ENCODE results near the gene RAB40C. TPM values are rescaled to one million over a fixed set of nuclear protein-coding genes. Genes with fewer than 3 reads are reported as not detected.
A peak's percentile ranks its signal among the peaks of the same experiment; 100 is the strongest.

RAB40C gene
- total and polyA plus RNA-seq, 10 of the 15 experiments (the other 5 are each of a cell fraction or from before 2014, with no cell fraction given) = 0.06 to 12.8 (median 4.6) TPM

GRCh38 chr16:674968-675883, 85.4 kb downstream of the RAB40C start, which contains the start of gene RHBDL1 (continued):
- TF ChIP-seq SKIL (IDR thresholded peaks at IDR 0.05; ENCODE audit: low read depth, poor library complexity, severe bottlenecking) = no peak
- TF ChIP-seq CEBPZ (IDR thresholded peaks at IDR 0.05; ENCODE audit: low read depth, low read length) = no peak
- TF ChIP-seq DPF2 (IDR thresholded peaks at IDR 0.05) = no peak
- no peak for TF ChIP-seq ZBTB33 (IDR thresholded peaks at IDR 0.05)
- no peak for TF ChIP-seq STAT1 (conservative IDR thresholded peaks at IDR 0.05)
- TF ChIP-seq CBFB (IDR thresholded peaks at IDR 0.05; ENCODE audit: low read depth) = no peak
- TF ChIP-seq LARP7 (IDR thresholded peaks at IDR 0.05) = 0 out of 2 replicates have a peak, but pooled peaks have one; percentile 18
- 0 out of 3 replicates have a peak, but pooled peaks of 1 of the 2 experiments have one; percentile 7 for TF ChIP-seq EGR1 (IDR thresholded peaks at IDR 0.05; ENCODE audit: borderline replicate concordance in 1 of 2, low read depth in 2 of 2, low read length in 2 of 2)
- TF ChIP-seq SPI1 (IDR thresholded peaks at IDR 0.05; ENCODE audit: borderline replicate concordance, insufficient read depth, low read depth, low read length) = no peak
- no peak for TF ChIP-seq TCF3 (IDR thresholded peaks at IDR 0.05; ENCODE audit: borderline replicate concordance, insufficient read depth, low read depth, low read length)
- TF ChIP-seq ESRRA (IDR thresholded peaks at IDR 0.05; ENCODE audit: low read length) = no peak
- TF ChIP-seq FOS (IDR thresholded peaks at IDR 0.05; ENCODE audit: borderline replicate concordance, extremely low read depth, insufficient read length) = no peak
- no peak for TF ChIP-seq BRCA1 (IDR thresholded peaks at IDR 0.05; ENCODE audit: low read depth, low read length)
- no peak for TF ChIP-seq NFIC (IDR thresholded peaks at IDR 0.05; ENCODE audit: low read depth, low read length)
- TF ChIP-seq NBN (IDR thresholded peaks at IDR 0.05) = no peak
- no peak for TF ChIP-seq SMC3 (IDR thresholded peaks at IDR 0.05; ENCODE audit: borderline replicate concordance, low read length)
- no peak for TF ChIP-seq ETV6 (conservative IDR thresholded peaks at IDR 0.05 in 1 of 2, IDR thresholded peaks at IDR 0.05 in 1 of 2; ENCODE audit: borderline replicate concordance in 1 of 2, low read depth in 1 of 2)
- no peak for TF ChIP-seq MTA3 (IDR thresholded peaks at IDR 0.05; ENCODE audit: borderline replicate concordance, low read length)
- TF ChIP-seq MYB (IDR thresholded peaks at IDR 0.05; ENCODE audit: borderline replicate concordance, low read depth, low read length) = no peak
- no peak for TF ChIP-seq USF1 (IDR thresholded peaks at IDR 0.05; ENCODE audit: borderline replicate concordance, extremely low read length, insufficient read depth, low read depth, low read length)
- no peak for TF ChIP-seq NR2C2 (IDR thresholded peaks at IDR 0.05; ENCODE audit: borderline replicate concordance, control insufficient read depth, insufficient read length, low read depth)
